ENCODE results near the gene TPD52L2.

DNA sequence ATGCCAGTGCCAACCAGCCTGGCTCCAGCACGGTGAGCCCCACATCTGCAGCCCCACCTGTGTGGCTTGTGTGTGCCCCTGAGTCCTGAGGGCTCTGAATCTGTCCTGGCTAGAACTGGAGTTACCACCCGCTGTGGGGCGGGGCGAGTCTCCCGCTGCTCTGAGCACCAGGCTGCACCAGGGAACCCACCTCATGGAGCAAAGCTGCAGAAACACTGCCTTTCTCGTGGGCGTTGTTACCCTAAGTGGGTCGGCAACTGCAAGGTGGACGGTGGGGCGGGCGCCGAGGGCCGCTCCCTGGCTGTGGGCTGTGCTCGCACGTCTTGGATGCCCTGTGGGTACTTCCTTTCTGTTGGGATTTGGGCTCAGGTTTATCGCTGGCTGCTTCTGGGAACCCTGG is 21.3 kb upstream of the TPD52L2 start:
- TF ChIP-seq CTCF (IDR thresholded peaks at IDR 0.05) (no peak), ZFX (IDR thresholded peaks at IDR 0.05; ENCODE audit: borderline replicate concordance) (no peak)
